GM18526 (cell line): ENCODE measurements around the gene MALT1.

Experiments
- POLR2A ChIP-seq: IDR thresholded peaks from 3 replicates; pipeline ENCODE4 v1.6.1; 2011; ENCODE audit not compliant: insufficient read length; ENCODE audit errors: extremely low read depth

Gene MALT1

GRCh38 chr18:58712930-58713329 is 41.7 kb downstream of the MALT1 start:
- no peak for TF ChIP-seq POLR2A

- TF ChIP-seq POLR2A, result no peak
Measured at GRCh38 chr18:58714259-58714658, 43.0 kb downstream of the MALT1 start.

DNA sequence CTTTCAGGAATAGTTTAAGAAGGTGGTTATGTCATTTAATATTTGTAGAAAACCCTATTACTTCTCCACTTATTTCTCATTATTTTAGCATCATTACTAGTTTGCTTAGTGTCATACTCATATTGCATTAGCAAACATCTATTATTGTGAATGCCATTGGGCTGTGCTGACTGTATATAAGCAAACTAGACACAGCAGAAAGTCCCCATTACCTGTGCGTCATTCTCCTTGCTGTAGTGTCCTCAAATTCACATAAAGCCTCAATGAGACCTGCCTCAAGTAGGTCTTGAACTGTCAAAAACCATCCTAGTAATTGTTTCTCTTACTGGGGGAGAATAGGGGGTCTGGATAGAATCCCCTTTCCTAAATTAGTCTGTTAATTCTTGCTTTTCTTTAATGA is 43.6 kb downstream of the MALT1 start:
- TF ChIP-seq POLR2A, result no peak

- no peak for TF ChIP-seq POLR2A
Measured at GRCh38 chr18:58715540-58715939, 44.3 kb downstream of the MALT1 start.

DNA sequence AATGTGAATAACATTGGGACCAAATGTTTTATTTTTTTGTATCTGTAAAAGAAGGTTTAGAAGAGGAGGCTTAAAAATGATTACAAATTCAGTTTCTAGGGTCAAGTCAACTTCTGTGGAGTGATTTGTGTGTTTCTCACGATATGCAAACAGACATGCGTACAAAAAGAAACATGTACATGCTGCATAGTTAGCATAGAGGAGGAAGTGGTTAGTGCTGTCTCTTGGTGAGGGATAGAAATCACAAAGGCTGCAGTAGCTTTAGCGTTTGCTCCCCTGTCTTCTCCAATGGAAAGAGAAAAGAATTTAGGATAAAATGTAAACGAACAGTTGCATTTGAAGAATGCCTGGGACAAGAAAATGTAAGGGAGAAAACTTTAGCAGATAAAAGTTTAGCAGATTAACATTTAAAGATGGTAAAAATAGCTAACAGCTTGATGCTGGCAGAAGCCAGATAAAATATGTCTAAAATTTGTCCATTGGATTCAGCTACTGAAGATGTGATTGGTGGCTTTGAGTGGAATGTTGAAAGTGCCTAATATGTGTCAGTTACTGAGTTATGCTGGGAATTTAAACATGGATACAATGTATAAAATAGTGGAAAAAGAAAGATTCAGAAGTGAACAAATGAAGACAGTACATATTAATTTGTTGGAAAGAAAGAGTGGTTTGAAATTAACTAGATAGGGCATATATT is 44.9 kb downstream of the MALT1 start:
- TF ChIP-seq POLR2A, result no peak

GRCh38 chr18:58721566-58722239 is 50.4 kb downstream of the MALT1 start:
- TF ChIP-seq POLR2A, result no peak

- TF ChIP-seq POLR2A, result no peak
Measured at GRCh38 chr18:58723810-58724602, 52.7 kb downstream of the MALT1 start.

DNA sequence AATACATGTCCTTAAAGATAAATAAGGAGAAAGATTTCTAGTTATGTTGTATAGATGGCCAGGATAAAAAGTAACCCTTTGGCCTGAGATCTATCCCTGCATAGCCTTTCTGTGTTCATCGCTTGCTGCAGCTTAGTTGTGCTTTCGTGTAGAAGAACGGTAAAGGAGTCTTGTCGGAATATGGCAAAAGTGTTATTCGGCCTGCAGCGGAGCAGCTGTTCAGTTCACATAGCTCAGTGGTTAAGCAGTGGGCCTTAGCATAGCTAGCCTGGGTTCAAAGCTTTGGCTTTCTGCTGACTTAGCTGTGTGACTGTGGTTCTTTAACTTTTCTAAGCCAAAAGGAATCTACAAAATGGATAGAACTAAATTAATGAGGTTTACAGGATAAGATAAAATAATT is 55.4 kb downstream of the MALT1 start:
- no peak for TF ChIP-seq POLR2A

DNA sequence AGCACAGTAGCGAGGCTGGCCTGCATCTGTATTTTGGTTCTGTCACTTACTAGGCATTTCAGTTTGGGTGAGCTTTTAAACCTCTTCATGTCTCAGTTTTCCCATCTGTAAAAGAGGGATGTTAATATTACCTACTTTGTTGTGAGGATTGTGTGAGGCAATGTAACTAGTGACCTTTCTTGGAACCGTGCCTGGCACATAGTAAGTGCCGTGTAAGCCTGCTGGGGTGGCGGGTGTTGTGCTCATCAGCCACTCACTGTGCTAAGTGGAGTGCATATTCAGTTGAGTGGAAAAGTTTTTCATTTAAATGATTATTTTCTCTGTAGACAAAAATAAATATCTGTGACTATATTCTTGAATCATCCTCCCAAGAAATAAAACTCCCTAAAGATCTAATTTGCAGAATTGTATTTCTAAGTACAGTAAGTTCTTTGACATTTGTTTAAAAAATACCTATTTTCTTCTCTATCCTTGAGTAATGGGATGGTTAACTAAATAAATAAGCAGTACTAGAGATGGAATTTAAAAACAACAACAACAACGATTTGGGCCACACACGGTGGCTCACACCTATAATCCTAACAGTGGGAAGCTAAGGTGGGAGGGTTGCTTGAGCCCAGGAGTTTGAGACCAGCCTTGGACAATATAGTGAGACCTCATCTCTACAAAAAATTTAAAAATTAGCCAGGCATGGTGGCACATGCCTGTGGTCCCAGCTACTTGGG is 56.7 kb downstream of the MALT1 start:
- TF ChIP-seq POLR2A, result no peak

DNA sequence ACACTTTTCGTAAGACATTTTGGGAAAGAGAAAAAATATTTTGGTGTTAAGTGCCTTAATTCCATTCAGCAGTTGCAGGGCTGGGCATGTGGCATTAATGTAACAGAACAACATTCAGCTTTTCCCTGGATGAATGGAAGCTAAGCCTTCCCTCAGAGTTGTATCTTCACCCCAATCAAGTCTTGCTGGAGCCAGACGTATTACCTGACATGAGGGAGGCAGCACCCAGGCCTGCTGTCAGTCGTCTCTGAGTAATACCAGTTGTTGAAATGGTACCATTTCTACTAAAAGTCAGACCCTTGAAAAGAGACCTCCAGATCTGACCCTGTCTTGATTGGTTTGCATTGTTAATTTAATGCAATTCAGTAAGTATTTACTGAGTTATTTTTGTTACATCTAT is 57.5 kb downstream of the MALT1 start:
- TF ChIP-seq POLR2A, result no peak

DNA sequence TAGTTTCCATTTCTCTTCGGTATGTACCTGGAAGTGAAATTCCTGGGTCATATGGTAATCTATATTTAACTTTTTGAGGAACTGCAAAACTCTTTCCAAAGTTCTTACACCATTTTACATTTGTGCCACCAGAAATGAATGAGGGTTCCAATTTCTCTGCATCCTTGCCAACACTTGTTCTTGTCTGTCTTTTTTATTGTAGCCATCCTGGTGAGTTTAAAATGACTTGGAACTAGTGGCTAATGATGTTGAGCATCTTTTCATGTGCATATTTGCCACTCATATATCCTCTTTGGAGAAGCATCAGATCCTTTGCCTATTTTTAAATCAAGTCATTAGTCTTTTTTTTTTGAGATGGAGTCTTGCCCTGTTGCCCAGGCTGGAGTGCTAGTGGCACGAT is 59.4 kb downstream of the MALT1 start:
- TF ChIP-seq POLR2A, result no peak

DNA sequence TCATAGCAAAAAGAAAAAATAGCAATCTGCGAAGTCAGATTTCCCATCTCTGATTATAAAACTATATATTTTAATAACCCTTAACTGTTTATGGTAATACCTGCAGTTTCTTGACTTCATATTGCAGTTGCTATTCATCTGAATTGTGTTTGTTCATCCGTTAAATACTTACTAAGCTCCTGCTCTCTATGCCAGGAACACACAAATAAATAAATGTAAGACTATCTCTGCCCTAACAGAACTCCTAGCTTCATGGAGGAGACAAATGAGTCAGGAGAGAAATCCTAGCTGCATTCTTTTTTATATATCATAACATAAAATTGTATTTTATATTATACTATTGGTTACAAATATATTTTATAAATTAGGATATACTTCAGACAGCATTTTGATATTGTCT is 61.2 kb downstream of the MALT1 start:
- TF ChIP-seq POLR2A, result no peak

GRCh38 chr18:58733866-58734265 is 62.6 kb downstream of the MALT1 start:
- no peak for TF ChIP-seq POLR2A

DNA sequence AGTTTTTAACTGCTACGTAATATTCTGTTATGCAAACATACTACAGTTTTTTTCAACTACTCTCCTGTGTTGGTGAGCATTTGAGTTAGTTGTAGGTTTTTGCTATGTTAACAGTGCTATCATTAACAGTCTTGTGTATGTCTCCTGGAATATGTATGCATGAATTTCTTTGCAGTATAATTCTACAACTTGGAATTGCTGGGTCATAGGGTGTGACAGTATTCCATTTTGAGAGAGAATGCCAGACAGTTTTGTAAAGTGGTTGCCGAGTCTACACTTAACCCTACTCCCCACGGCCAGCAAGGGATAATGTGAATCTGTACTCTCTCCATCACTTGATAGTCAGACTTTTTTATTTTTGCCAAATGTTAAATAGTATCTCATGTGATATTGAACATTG is 67.1 kb downstream of the MALT1 start:
- TF ChIP-seq POLR2A, result no peak

GRCh38 chr18:58745914-58746313 is 74.6 kb downstream of the MALT1 start:
- TF ChIP-seq POLR2A, result no peak

- TF ChIP-seq POLR2A, result no peak
Measured at GRCh38 chr18:58748899-58749595, 77.8 kb downstream of the MALT1 start.

GRCh38 chr18:58753976-58754375 is 82.7 kb downstream of the MALT1 start:
- no peak for TF ChIP-seq POLR2A
